ENCODE results near the gene ZCCHC3. TPM values are rescaled to one million over a fixed set of nuclear protein-coding genes. Genes with fewer than 3 reads are reported as not detected.
A peak's percentile ranks its signal among the peaks of the same experiment; 100 is the strongest.

Gene ZCCHC3
- total RNA-seq, 4 donors from 2014 or later: 13.3 to 29.9 (median 19.7) TPM

DNA sequence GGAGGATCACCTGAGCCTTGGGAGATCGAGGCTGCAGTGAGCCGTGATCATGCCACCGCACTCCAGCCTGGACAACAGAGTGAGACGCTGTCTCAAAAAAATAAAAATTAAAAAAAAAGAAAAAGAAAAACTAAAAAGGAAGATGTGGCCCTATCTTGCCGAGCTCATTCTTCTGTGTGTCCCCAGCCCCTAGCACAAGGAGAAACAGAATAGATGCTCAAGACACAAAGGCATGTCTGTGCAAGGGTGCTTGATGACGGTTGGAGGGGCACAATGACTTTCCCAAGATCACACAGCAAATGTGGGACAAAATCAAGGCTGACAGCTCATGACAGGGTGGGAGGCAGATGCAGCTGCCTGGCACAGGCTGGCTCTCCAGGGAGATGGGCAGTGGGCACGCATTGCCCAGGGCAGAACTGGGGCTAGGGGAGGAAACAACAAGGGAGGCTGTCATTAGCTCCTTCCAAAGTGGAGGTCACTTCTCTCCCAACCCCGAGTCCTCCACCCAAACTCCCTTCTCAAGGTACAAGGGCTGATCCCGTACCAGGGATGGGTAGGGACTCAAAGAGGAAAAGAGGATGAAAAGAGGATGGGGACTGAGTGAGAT is 48.8 kb downstream of the ZCCHC3 start:
- no peaks in the 10 kb centered on the region for H3K27me3 ChIP-seq
- no peak for DNase-seq (ENCODE audit: extremely low spot score)
- TF ChIP-seq EP300 (IDR thresholded peaks at IDR 0.05): no peak
- TF ChIP-seq CTCF (IDR thresholded peaks at IDR 0.05): no peak
- TF ChIP-seq POLR2AphosphoS5 (IDR thresholded peaks at IDR 0.05): no peak
- no peak for TF ChIP-seq POLR2A (IDR thresholded peaks at IDR 0.05; ENCODE audit: low read depth)
- peak overlapping the region; percentile 69 to 94 (median 76) for H3K4me3 ChIP-seq
- H3K9me3 ChIP-seq: peaks cover 0 to 6% (median 0%) of the 10 kb centered on the region in 4 donors
- intact Hi-C loops (cut with DNase I): no loop called here
- peaks cover 0 to 17% (median 5%) of the 10 kb centered on the region in 4 donors for H3K36me3 ChIP-seq
- peak overlapping the region; percentile 90 to 96 (median 94) for H3K27ac ChIP-seq (replicated peaks in 1 of 4)
- 60% methylated on average over 9 of the region's 9 CpGs for WGBS
- H3K4me1 ChIP-seq: peaks cover 15 to 34% (median 28%) of the 10 kb centered on the region in 4 donors

DNA sequence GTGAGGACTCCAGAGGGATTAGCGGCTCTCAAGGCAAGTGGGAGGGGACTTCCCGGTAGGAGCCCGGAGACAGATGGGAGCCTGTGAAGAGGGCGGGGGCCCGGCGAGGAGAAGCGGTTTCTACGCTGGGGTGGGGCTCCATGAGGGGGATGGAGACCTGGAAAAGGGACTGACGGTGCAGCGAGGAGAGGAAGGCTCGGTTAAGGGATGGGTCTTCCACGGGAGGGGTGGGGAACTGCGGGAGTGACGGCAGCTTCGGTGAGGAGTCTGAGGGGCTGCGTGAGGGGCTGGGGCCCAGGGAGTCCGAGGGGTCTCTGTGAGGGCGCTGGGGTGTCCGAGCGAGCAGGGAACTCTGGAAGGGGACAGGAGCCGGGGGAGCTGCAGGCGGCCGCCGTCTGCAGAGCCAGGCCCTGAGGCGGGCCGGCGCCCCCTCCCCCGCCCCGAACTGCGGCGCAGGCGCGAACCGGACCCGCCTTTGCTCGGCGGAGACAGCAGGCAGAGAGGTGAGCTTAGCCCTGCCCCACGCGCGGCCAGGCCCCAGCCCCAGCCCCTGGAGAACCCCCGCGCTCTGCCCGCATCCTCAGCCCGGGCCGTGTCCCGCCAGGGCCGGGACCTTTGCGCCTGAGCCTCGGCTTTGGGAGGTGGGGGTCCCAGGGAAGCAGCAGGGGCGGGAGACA is 49.4 kb downstream of the ZCCHC3 start, which contains the start of gene NRSN2:
NRSN2 (plus strand) TSS at position 472 of the 677 bp plus-strand sequence. CDS start 2,533 bp downstream, outside the sequence.
- DNase-seq (ENCODE audit: extremely low spot score): no peak
- peak; percentile 51 to 62 for TF ChIP-seq POLR2AphosphoS5 (IDR thresholded peaks at IDR 0.05)
- TF ChIP-seq EP300 (IDR thresholded peaks at IDR 0.05): no peak
- Histone ChIP-seq H3K9me3 (peaks cover 0 to 5% (median 0%) of the 10 kb centered on the region in 4 donors), H3K4me1 (peaks cover 15 to 34% (median 28%) of the 10 kb centered on the region in 4 donors), H3K27ac (replicated peaks in 1 of 4) (peak within 1 kb of the TSS; percentile 90 to 96 (median 94)), H3K27me3 (no peaks in the 10 kb centered on the region), H3K36me3 (peaks cover 0 to 23% (median 8%) of the 10 kb centered on the region in 4 donors), H3K4me3 (peak within 1 kb of the TSS; percentile 69 to 94 (median 76))
- WGBS: 3% methylated on average over 21 of the region's 50 CpGs
- intact Hi-C loops (cut with DNase I): no loop called here

- Histone ChIP-seq H3K36me3 (peaks cover 0 to 28% (median 8%) of the 10 kb centered on the region in 4 donors), H3K9me3 (no peaks in the 10 kb centered on the region), H3K4me3 (peak overlapping the region; percentile 69 to 94 (median 76)), H3K4me1 (peaks cover 15 to 34% (median 28%) of the 10 kb centered on the region in 4 donors), H3K27me3 (no peaks in the 10 kb centered on the region), H3K27ac (replicated peaks in 1 of 4) (peak overlapping the region; percentile 90 to 96 (median 94))
- TF ChIP-seq EP300 (IDR thresholded peaks at IDR 0.05): no peak
- no peak for TF ChIP-seq POLR2A (IDR thresholded peaks at IDR 0.05; ENCODE audit: low read depth)
- no peak for TF ChIP-seq POLR2AphosphoS5 (IDR thresholded peaks at IDR 0.05)
- TF ChIP-seq CTCF (IDR thresholded peaks at IDR 0.05): no peak
- intact Hi-C loops (cut with DNase I): no loop called here
- WGBS: 2% methylated on average over 12 of the region's 19 CpGs
- no peak for DNase-seq (ENCODE audit: extremely low spot score)
Observed at GRCh38 chr20:347317-347639, 49.9 kb downstream of the ZCCHC3 start.

- no peak for TF ChIP-seq POLR2A (IDR thresholded peaks at IDR 0.05; ENCODE audit: low read depth)
- peak; percentile 83 to 88 for TF ChIP-seq POLR2AphosphoS5 (IDR thresholded peaks at IDR 0.05)
- DNase-seq (ENCODE audit: extremely low spot score): peak; percentile 96
- intact Hi-C loops (cut with DNase I): loop anchor here (2.0 kb wide), 1 partner anchor 115 kb away; the partner anchor contains the start of gene TBC1D20
- under 1% methylated on average over 59 of the region's 61 CpGs for WGBS
- H3K4me3 ChIP-seq: peak overlapping the region; percentile 69 to 94 (median 76)
- H3K27me3 ChIP-seq: no peaks in the 10 kb centered on the region
- peak overlapping the region; percentile 90 to 96 (median 94) for H3K27ac ChIP-seq (replicated peaks in 1 of 4)
- peaks cover 0 to 32% (median 9%) of the 10 kb centered on the region in 4 donors for H3K36me3 ChIP-seq
- no peaks in the 10 kb centered on the region for H3K9me3 ChIP-seq
- peaks cover 15 to 34% (median 28%) of the 10 kb centered on the region in 4 donors for H3K4me1 ChIP-seq
Observed at GRCh38 chr20:347640-348484, 50.5 kb downstream of the ZCCHC3 start.

DNA sequence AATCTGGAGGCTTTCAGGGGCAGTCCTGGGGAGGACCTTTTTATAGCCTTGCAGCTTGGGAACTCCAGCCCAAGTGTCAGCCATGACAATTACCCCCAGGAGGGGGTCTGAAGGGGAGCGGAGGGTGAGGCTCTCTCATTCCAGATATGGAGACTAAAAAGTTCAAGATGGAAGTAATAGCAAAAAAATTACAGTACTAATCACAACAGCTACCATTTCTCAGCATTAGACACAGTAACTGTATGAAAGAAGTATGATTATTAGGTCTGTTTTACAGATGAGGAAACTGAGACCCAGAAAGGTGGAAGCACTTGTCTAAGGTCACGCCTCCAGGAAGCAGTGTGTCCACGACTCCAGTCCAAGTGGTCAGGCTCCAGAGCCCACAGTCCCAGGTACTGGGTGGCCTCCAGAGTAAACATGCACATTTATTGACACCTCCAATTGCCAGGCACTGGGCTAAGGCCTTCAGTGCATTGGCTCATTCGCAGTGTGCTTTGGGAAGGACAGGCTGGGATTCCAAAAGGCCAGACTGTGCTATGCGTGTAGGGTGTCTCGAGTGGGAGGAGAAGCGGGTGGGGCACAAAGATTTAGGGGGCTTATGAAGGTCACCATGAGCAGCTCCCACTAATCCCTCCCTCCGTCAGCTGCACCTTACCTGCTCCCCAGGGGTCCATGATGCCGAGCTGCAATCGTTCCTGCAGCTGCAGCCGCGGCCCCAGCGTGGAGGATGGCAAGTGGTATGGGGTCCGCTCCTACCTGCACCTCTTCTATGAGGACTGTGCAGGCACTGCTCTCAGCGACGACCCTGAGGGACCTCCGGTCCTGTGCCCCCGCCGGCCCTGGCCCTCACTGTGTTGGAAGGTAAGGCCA is 51.8 kb downstream of the ZCCHC3 start:
- no peak for DNase-seq (ENCODE audit: extremely low spot score)
- 93% methylated on average over 19 of the region's 19 CpGs for WGBS
- no peak for TF ChIP-seq EP300 (IDR thresholded peaks at IDR 0.05)
- TF ChIP-seq CTCF (IDR thresholded peaks at IDR 0.05): no peak
- TF ChIP-seq POLR2AphosphoS5 (IDR thresholded peaks at IDR 0.05): no peak
- TF ChIP-seq POLR2A (IDR thresholded peaks at IDR 0.05; ENCODE audit: low read depth): no peak
- Histone ChIP-seq H3K27ac (replicated peaks in 1 of 4) (peak overlapping the region; percentile 90 to 96 (median 94)), H3K9me3 (no peaks in the 10 kb centered on the region), H3K4me1 (peaks cover 15 to 37% (median 30%) of the 10 kb centered on the region in 4 donors), H3K27me3 (no peaks in the 10 kb centered on the region), H3K36me3 (peaks cover 0 to 42% (median 18%) of the 10 kb centered on the region in 4 donors), H3K4me3 (no peak overlapping the region)
- intact Hi-C loops (cut with DNase I): loop anchor here (2.0 kb wide), 1 partner anchor 114 kb away; the partner anchor contains the start of gene TBC1D20

All from esophagus muscularis mucosa (tissue), 4 donors.